Measurements from ENCODE around the gene ARL8B. TPM values are rescaled to one million over a fixed set of nuclear protein-coding genes. Genes with fewer than 3 reads are reported as not detected.

ARL8B gene
- total RNA-seq, 1 experiment from 2014 or later, result 28.3 TPM

DNA sequence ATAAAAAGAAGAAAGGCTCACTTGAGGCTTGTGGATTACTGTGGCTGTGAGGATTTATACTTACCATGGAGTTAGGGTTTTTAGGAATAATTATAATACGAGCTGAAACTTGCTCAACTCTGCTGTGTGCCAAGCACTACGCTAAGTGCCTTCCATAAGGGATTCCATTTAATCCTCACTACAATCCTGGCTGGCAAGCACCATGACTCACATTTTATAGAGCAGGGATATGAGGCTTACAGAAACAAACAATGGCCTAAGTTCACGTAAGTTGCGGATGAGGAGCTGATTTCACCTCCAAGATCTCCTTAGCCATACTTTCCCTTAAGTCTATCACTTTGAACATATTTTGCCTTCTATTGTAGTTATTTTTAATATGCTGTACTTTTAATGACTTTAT is 43.9 kb upstream of the ARL8B start (continued):
- TF ChIP-seq ATF6 (CRISPR knock-in tag; IDR thresholded peaks at IDR 0.05), result no peak
- no peak for TF ChIP-seq NR1H2 (CRISPR knock-in tag; IDR thresholded peaks at IDR 0.05)
- TF ChIP-seq ARID4B (CRISPR knock-in tag; IDR thresholded peaks at IDR 0.05; ENCODE audit: borderline replicate concordance), result no peak
- TF ChIP-seq, protein P1, sequence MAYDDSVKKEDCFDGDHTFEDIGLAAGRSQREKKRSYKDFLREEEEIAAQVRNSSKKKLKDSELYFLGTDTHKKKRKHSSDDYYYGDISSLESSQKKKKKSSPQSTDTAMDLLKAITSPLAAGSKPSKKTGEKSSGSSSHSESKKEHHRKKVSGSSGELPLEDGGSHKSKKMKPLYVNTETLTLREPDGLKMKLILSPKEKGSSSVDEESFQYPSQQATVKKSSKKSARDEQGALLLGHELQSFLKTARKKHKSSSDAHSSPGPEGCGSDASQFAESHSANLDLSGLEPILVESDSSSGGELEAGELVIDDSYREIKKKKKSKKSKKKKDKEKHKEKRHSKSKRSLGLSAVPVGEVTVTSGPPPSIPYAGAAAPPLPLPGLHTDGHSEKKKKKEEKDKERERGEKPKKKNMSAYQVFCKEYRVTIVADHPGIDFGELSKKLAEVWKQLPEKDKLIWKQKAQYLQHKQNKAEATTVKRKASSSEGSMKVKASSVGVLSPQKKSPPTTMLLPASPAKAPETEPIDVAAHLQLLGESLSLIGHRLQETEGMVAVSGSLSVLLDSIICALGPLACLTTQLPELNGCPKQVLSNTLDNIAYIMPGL (CRISPR knock-in tag; IDR thresholded peaks at IDR 0.05), result no peak
- no peak for TF ChIP-seq ZNF121 (CRISPR knock-in tag; IDR thresholded peaks at IDR 0.05)
- TF ChIP-seq, protein P2, sequence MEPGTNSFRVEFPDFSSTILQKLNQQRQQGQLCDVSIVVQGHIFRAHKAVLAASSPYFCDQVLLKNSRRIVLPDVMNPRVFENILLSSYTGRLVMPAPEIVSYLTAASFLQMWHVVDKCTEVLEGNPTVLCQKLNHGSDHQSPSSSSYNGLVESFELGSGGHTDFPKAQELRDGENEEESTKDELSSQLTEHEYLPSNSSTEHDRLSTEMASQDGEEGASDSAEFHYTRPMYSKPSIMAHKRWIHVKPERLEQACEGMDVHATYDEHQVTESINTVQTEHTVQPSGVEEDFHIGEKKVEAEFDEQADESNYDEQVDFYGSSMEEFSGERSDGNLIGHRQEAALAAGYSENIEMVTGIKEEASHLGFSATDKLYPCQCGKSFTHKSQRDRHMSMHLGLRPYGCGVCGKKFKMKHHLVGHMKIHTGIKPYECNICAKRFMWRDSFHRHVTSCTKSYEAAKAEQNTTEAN (CRISPR knock-in tag; IDR thresholded peaks at IDR 0.05), result no peak
- TF ChIP-seq HMGA2 (CRISPR knock-in tag; IDR thresholded peaks at IDR 0.05), result no peak
- TF ChIP-seq, protein P3, sequence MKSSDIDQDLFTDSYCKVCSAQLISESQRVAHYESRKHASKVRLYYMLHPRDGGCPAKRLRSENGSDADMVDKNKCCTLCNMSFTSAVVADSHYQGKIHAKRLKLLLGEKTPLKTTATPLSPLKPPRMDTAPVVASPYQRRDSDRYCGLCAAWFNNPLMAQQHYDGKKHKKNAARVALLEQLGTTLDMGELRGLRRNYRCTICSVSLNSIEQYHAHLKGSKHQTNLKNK (CRISPR knock-in tag; IDR thresholded peaks at IDR 0.05), result no peak
- TF ChIP-seq, protein P4, sequence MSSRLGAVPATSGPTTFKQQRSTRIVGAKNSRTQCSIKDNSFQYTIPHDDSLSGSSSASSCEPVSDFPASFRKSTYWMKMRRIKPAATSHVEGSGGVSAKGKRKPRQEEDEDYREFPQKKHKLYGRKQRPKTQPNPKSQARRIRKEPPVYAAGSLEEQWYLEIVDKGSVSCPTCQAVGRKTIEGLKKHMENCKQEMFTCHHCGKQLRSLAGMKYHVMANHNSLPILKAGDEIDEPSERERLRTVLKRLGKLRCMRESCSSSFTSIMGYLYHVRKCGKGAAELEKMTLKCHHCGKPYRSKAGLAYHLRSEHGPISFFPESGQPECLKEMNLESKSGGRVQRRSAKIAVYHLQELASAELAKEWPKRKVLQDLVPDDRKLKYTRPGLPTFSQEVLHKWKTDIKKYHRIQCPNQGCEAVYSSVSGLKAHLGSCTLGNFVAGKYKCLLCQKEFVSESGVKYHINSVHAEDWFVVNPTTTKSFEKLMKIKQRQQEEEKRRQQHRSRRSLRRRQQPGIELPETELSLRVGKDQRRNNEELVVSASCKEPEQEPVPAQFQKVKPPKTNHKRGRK (CRISPR knock-in tag; IDR thresholded peaks at IDR 0.05; ENCODE audit: borderline replicate concordance), result no peak
- TF ChIP-seq OVOL2 (CRISPR knock-in tag; IDR thresholded peaks at IDR 0.05; ENCODE audit: borderline replicate concordance), result no peak

DNA sequence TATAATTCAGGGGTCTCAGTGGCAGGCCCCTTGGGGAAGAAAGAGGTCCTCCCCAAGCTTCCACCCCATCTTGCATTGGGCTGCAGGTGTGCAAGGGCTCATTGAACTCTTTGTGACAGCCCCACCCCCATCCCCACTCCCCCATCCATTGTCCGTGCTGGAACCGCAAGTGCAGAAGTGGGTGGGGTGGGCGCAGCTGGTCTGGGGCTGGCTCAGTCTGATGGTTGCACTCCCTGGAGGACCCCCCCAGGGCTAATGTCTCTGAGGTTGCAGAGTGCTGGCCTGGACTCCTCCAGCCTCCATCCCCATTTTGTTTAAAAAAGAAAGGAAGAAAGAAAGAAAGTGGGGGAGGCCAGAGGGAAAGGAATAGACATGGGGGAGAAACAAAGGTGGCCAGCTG is 42.3 kb upstream of the ARL8B start:
- no peak for ATAC-seq

More for the DNA sequence above, 42.3 kb upstream of the ARL8B start:
- H3K27me3 Mint-ChIP-seq (ENCODE audit: low read depth), result no peaks in the 10 kb centered on the region; the same call in 1 of the 2 replicates
- H3K36me3 Mint-ChIP-seq, result no peaks in the 10 kb centered on the region
- H3K27ac Mint-ChIP-seq, result no peak overlapping the region
- DNase-seq (ENCODE audit: low spot score), result no peak
- TF ChIP-seq FOXJ3 (CRISPR knock-in tag; IDR thresholded peaks at IDR 0.05; ENCODE audit: borderline replicate concordance) (no peak), TEAD4 (CRISPR knock-in tag; IDR thresholded peaks at IDR 0.05) (no peak)
- no peaks in the 10 kb centered on the region for H3K9me3 Mint-ChIP-seq
- ChIA-PET POLR2A (no interaction called here), CTCF (no interaction called here)
- H3K4me3 Mint-ChIP-seq, result no peak overlapping the region
- 0 out of 2 replicates have a peak, but pooled peaks cover 5% of the 10 kb centered on the region for H3K4me1 Mint-ChIP-seq
